Lower lobe of right lung (tissue), 2 donors: ENCODE measurements around the gene PLEKHM3. TPM values are rescaled to one million over a fixed set of nuclear protein-coding genes. Genes with fewer than 3 reads are reported as not detected.

ENCODE experiments used
- ATAC-seq, 2 donors: fragments of 200-7000 bp; cut with Tn5 transposase; one replicate each; pipeline ENCODE4 v1.9.1; 2020 to 2022; ENCODE audit warnings: mild to moderate bottlenecking in 2 of 2, moderate library complexity in 2 of 2
- DNase-seq: peaks from one replicate; pipeline ENCODE4 v3.0.0-alpha.2; 2020
- H3K27ac ChIP-seq: fragments of 200-600 bp; one replicate; pipeline ENCODE4 v1.8.0; 2022
- H3K27me3 ChIP-seq: fragments of 200-600 bp; one replicate; pipeline ENCODE4 v1.8.0; 2022; ENCODE audit warnings: low read depth
- H3K36me3 ChIP-seq: fragments of 200-600 bp; one replicate; pipeline ENCODE4 v1.8.0; 2022; ENCODE audit warnings: mild to moderate bottlenecking
- H3K4me1 ChIP-seq: fragments of 200-600 bp; one replicate; pipeline ENCODE4 v1.8.0; 2022
- H3K4me3 ChIP-seq: fragments of 200-600 bp; one replicate; pipeline ENCODE4 v1.8.0; 2022; ENCODE audit warnings: mild to moderate bottlenecking
- H3K9me3 ChIP-seq: fragments of 200-600 bp; one replicate; pipeline ENCODE4 v1.8.0; 2022
- CTCF ChIP-seq: fragments of 200-600 bp; IDR thresholded peaks from one replicate; pipeline ENCODE4 v1.8.0; 2022; ENCODE audit warnings: antibody characterized with exemption, mild to moderate bottlenecking
- intact Hi-C: fragments of 100-400 bp; cut with DNase I; formaldehyde crosslinking; loops from one replicate; pipeline ENCODE4 v1.11.0; 2022
- total RNA-seq: library from RNA; stranded (reverse); fragmentation: NEBNext Ultra II Directional; extraction: Animal tissue kit (Norgen Biotek cat#: 25700); gene quantifications from one replicate; pipeline ENCODE4 v1.2.1, GENCODE V29; 2021
- donor health status: DM: no; HTN: yes; CAD: no; lungs with severe emphysema.

PLEKHM3 gene
- total RNA-seq, 1 donor from 2014 or later, result 25.8 TPM

GRCh38 chr2:207836521-207837133 is 188.7 kb downstream of the PLEKHM3 start:
- H3K4me3 ChIP-seq, result no peak overlapping the region
- H3K27me3 ChIP-seq, result no peaks in the 10 kb centered on the region
- intact Hi-C loops, result no loop called here
- ATAC-seq, result peak; percentile 37 to 52
- peaks cover 9% of the 10 kb centered on the region for H3K4me1 ChIP-seq
- H3K9me3 ChIP-seq, result no peaks in the 10 kb centered on the region
- peak overlapping the region; percentile 18 for H3K27ac ChIP-seq
- no peak for TF ChIP-seq CTCF
- DNase-seq, result no peak
- no peaks in the 10 kb centered on the region for H3K36me3 ChIP-seq

GRCh38 chr2:207835805-207836204 is 189.5 kb downstream of the PLEKHM3 start:
- no peak for ATAC-seq
- no peak for DNase-seq

GRCh38 chr2:207833251-207833751 is 192.0 kb downstream of the PLEKHM3 start:
- no peak for TF ChIP-seq CTCF
- peaks cover 2% of the 10 kb centered on the region for H3K36me3 ChIP-seq
- no peaks in the 10 kb centered on the region for H3K27me3 ChIP-seq
- no peaks in the 10 kb centered on the region for H3K9me3 ChIP-seq
- H3K27ac ChIP-seq, result no peak overlapping the region
- intact Hi-C loops, result no loop called here
- DNase-seq, result no peak
- no peak for ATAC-seq
- H3K4me1 ChIP-seq, result peaks cover 9% of the 10 kb centered on the region
- no peak overlapping the region for H3K4me3 ChIP-seq

More at GRCh38 chr2:207835805-207836204, 189.5 kb downstream of the PLEKHM3 start:
- Histone ChIP-seq H3K27me3 (no peaks in the 10 kb centered on the region), H3K9me3 (no peaks in the 10 kb centered on the region), H3K4me1 (peaks cover 9% of the 10 kb centered on the region), H3K36me3 (no peaks in the 10 kb centered on the region), H3K4me3 (no peak overlapping the region), H3K27ac (no peak overlapping the region)
- intact Hi-C loops, result no loop called here
- no peak for TF ChIP-seq CTCF

GRCh38 chr2:207831584-207832248 is 193.6 kb downstream of the PLEKHM3 start:
- no peak for TF ChIP-seq CTCF

GRCh38 chr2:207830778-207831438 is 194.4 kb downstream of the PLEKHM3 start:
- Histone ChIP-seq H3K27ac (no peak overlapping the region), H3K9me3 (no peaks in the 10 kb centered on the region), H3K4me1 (no peaks in the 10 kb centered on the region), H3K27me3 (no peaks in the 10 kb centered on the region), H3K36me3 (peaks cover 15% of the 10 kb centered on the region), H3K4me3 (no peak overlapping the region)
- peak in 1 of 2 donors; percentile 13 for ATAC-seq
- intact Hi-C loops, result no loop called here
- no peak for DNase-seq
- no peak for TF ChIP-seq CTCF

More at GRCh38 chr2:207831584-207832248, 193.6 kb downstream of the PLEKHM3 start:
- intact Hi-C loops, result no loop called here
- H3K36me3 ChIP-seq, result peaks cover 15% of the 10 kb centered on the region
- H3K9me3 ChIP-seq, result no peaks in the 10 kb centered on the region
- ATAC-seq (no peak), DNase-seq (no peak)
- no peak overlapping the region for H3K4me3 ChIP-seq
- peaks cover 3% of the 10 kb centered on the region for H3K4me1 ChIP-seq
- H3K27ac ChIP-seq, result no peak overlapping the region
- H3K27me3 ChIP-seq, result no peaks in the 10 kb centered on the region
